Measurements from ENCODE around the gene CORIN.

The CORIN gene

DNA sequence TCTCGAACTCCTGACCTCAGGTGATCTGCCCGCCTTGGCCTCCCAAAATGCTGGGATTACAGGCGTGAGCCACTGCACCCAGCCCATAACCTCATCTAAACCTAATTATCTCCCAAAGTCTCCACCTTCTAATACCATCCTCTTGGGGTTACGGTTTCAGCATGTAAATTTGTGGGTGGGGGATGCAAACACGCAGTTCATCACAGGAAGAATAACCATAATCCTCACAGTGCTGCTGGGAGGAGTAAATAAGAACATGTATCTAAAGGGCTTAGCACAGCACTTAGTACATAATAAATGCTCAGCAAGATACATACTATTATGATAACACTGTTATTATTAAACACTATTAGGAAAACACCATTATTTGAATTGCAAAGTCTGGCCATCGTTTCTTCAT lies 116.4 kb downstream of the CORIN start:
- H3K27ac ChIP-seq, result no peak overlapping the region
- H3K27me3 ChIP-seq, result no peaks in the 10 kb centered on the region
- no peaks in the 10 kb centered on the region for H3K4me1 ChIP-seq
- no peaks in the 10 kb centered on the region for H3K36me3 ChIP-seq
- H3K4me3 ChIP-seq, result no peak overlapping the region
- H3K9me3 ChIP-seq, result no peaks in the 10 kb centered on the region
- intact Hi-C loops (cut with DNase I; ENCODE audit: low total_unique reads), result no loop called here
- TF ChIP-seq, protein P1, sequence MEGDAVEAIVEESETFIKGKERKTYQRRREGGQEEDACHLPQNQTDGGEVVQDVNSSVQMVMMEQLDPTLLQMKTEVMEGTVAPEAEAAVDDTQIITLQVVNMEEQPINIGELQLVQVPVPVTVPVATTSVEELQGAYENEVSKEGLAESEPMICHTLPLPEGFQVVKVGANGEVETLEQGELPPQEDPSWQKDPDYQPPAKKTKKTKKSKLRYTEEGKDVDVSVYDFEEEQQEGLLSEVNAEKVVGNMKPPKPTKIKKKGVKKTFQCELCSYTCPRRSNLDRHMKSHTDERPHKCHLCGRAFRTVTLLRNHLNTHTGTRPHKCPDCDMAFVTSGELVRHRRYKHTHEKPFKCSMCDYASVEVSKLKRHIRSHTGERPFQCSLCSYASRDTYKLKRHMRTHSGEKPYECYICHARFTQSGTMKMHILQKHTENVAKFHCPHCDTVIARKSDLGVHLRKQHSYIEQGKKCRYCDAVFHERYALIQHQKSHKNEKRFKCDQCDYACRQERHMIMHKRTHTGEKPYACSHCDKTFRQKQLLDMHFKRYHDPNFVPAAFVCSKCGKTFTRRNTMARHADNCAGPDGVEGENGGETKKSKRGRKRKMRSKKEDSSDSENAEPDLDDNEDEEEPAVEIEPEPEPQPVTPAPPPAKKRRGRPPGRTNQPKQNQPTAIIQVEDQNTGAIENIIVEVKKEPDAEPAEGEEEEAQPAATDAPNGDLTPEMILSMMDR (IDR thresholded peaks at IDR 0.05), result no peak
- no peak for DNase-seq

DNA sequence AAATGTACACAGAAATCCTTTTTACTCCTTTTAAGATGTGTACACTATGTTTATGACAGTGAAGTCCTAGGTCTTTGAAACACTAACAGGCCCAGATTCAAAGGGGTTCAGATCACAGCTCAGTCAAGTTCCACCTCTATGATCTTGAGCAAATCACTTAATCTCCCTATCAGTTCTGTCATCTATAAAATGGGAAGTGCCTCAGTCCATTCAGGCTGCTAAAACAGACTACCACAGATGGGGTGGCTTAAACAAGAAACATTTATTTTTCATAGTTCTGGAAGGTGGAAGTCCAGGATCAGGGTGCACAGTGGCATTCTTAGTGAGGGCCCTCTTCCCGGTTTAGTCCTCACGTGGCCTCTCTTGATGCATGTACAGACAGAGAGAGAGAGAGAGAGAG lies 117.1 kb downstream of the CORIN start:
- Histone ChIP-seq H3K9me3 (no peaks in the 10 kb centered on the region), H3K27me3 (no peaks in the 10 kb centered on the region), H3K4me3 (no peak overlapping the region), H3K27ac (no peak overlapping the region), H3K4me1 (no peaks in the 10 kb centered on the region), H3K36me3 (no peaks in the 10 kb centered on the region)
- DNase-seq, result no peak
- intact Hi-C loops (cut with DNase I; ENCODE audit: low total_unique reads), result no loop called here
- TF ChIP-seq, protein P1 (IDR thresholded peaks at IDR 0.05), result no peak

DNA sequence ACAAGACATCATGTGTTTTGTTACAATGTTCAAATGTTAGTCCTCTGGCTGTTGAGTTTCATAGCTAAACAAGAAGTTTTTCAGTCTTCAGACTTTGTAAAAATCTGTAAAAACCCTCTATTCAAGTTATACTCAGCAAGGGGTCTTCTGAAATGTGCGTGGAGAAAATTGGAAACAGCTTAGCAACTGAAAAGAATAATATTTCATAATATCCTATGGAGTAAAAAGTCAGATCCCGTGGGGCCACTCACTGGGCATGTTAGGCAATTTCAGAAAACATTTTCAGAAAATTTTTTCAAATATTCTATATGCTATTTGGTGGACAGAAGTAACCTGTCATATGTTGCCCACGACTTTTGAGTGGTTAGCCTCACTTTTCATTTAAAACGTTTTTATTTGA lies 118.3 kb downstream of the CORIN start:
- Histone ChIP-seq H3K4me3 (no peak overlapping the region), H3K36me3 (no peaks in the 10 kb centered on the region), H3K27me3 (no peaks in the 10 kb centered on the region), H3K9me3 (no peaks in the 10 kb centered on the region), H3K4me1 (no peaks in the 10 kb centered on the region), H3K27ac (no peak overlapping the region)
- DNase-seq, result no peak
- intact Hi-C loops (cut with DNase I; ENCODE audit: low total_unique reads), result no loop called here
- TF ChIP-seq, protein P1 (IDR thresholded peaks at IDR 0.05), result no peak

DNA sequence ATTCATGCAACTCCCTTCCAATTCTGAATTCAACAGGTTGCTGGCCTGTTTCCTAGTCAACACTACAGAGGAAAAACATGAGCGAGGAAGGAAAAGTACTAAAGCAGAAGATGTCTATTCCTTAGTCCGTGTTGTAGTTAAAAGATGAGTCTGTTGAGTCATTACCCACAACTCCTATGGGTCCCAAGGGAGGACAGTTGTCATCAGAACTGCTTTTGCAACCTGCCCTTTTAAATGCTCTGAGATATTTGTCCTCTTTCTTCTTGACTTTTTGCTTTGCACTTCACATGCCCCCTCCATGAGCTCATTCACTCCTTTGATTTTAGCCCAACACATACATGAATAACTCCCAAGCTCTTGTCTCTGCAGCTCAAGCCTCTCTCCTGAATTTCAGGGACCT lies 119.2 kb downstream of the CORIN start:
- no peak overlapping the region for H3K4me3 ChIP-seq
- no peaks in the 10 kb centered on the region for H3K36me3 ChIP-seq
- H3K27ac ChIP-seq, result no peak overlapping the region
- H3K9me3 ChIP-seq, result no peaks in the 10 kb centered on the region
- H3K4me1 ChIP-seq, result no peaks in the 10 kb centered on the region
- no peaks in the 10 kb centered on the region for H3K27me3 ChIP-seq
- intact Hi-C loops (cut with DNase I; ENCODE audit: low total_unique reads), result no loop called here
- TF ChIP-seq, protein P1 (IDR thresholded peaks at IDR 0.05), result no peak
- no peak for DNase-seq

DNA sequence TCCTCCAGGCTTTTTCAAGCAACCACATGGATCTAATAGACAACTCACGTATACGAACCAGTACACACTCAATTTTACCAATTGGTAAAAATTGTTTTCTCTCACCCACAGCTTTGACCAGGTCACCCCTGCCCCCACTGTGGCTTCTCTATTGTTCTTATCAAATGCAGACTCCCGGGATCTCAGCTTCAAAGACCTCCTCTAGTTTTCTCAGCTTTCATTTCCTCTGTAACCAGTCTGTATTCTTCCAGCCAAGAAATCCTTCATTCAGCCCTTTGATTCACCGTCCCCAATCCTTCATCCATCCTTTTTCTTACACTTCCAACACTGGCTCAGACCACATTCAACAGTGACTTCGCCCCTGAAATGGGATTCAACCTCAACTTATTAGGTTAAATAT lies 120.7 kb downstream of the CORIN start:
- intact Hi-C loops (cut with DNase I; ENCODE audit: low total_unique reads), result no loop called here
- Histone ChIP-seq H3K27me3 (no peaks in the 10 kb centered on the region), H3K9me3 (no peaks in the 10 kb centered on the region), H3K4me1 (no peaks in the 10 kb centered on the region), H3K4me3 (no peak overlapping the region), H3K36me3 (no peaks in the 10 kb centered on the region), H3K27ac (no peak overlapping the region)
- no peak for DNase-seq
- TF ChIP-seq, protein P1 (IDR thresholded peaks at IDR 0.05), result no peak

DNA sequence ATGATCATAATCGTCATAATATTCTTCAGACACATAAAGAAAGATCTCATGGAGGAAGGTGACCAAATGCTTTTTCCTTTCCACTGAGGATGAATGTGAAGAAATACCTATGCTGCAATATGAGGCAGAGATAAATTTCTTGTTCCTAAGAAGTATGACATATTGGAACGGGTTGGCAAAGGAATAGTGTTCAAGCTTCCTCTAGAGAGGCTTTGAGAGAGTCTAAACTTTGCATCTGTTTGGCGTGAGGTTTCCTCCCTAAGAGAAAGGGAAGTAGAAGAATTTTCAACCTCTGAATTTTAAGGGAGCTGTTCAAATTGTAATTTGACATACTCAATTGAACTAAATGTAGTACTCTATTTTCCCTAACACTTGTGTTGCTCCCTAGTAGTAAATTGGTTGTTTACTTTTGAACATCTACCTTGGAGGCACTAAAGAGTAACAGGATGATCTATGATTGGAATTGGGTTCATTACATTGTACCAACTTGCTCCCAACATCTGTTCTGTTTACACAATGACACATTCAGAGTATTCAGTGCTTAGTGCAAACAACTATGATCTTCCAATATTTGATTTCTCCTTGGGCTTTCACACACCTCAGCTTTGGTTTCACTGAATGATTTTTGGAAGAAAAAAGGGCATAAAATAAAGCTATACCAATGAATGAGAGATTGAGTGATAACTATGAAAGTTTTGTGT lies 122.0 kb downstream of the CORIN start:
- H3K36me3 ChIP-seq, result no peaks in the 10 kb centered on the region

More for the DNA sequence above, 122.0 kb downstream of the CORIN start:
- Histone ChIP-seq H3K4me3 (no peak overlapping the region), H3K27ac (no peak overlapping the region), H3K27me3 (no peaks in the 10 kb centered on the region), H3K9me3 (no peaks in the 10 kb centered on the region), H3K4me1 (no peaks in the 10 kb centered on the region)
- DNase-seq, result no peak
- TF ChIP-seq, protein P1 (IDR thresholded peaks at IDR 0.05), result no peak
- intact Hi-C loops (cut with DNase I; ENCODE audit: low total_unique reads), result no loop called here
